Liver (tissue), 3 donors: ENCODE data around the gene EPGN.

Experiments
- EGR1 ChIP-seq, 2 donors: IDR thresholded peaks; 2 replicates each; pipeline ENCODE4 v1.6.1; 2016 to 2018; ENCODE audit warnings: antibody characterized with exemption in 2 of 2, low read depth in 2 of 2
- FOXA1 ChIP-seq: IDR thresholded peaks from 2 replicates; pipeline ENCODE4 v1.6.1; 2016; ENCODE audit warnings: antibody characterized with exemption
- GABPA ChIP-seq, 2 donors: IDR thresholded peaks in 1 of 2; conservative IDR thresholded peaks in 1 of 2; 2 replicates each; pipeline ENCODE4 v1.6.1; 2016; ENCODE audit warnings: antibody characterized with exemption in 2 of 2, mild to moderate bottlenecking in 1 of 2, moderate library complexity in 1 of 2
- HNF4A ChIP-seq, 2 donors: conservative IDR thresholded peaks; 2 replicates each; pipeline ENCODE4 v1.6.1; 2016; ENCODE audit warnings: antibody characterized with exemption in 2 of 2, mild to moderate bottlenecking in 2 of 2
- JUND ChIP-seq, 2 donors: IDR thresholded peaks; 2 replicates each; pipeline ENCODE4 v1.6.1; 2016; ENCODE audit warnings: antibody characterized with exemption in 2 of 2
- RAD21 ChIP-seq, 2 donors: IDR thresholded peaks; 2 replicates each; pipeline ENCODE4 v1.6.1; 2016; ENCODE audit warnings: antibody characterized with exemption in 2 of 2, mild to moderate bottlenecking in 2 of 2
- REST ChIP-seq: IDR thresholded peaks from 2 replicates; pipeline ENCODE4 v1.6.1; 2016; ENCODE audit warnings: antibody characterized with exemption, mild to moderate bottlenecking
- TAF1 ChIP-seq: conservative IDR thresholded peaks from 2 replicates; pipeline ENCODE4 v1.6.1; 2016; ENCODE audit warnings: antibody characterized with exemption, mild to moderate bottlenecking
- YY1 ChIP-seq: IDR thresholded peaks from 2 replicates; pipeline ENCODE4 v1.6.1; 2016; ENCODE audit warnings: antibody characterized with exemption, mild to moderate bottlenecking
- ZBTB33 ChIP-seq: IDR thresholded peaks from 2 replicates; pipeline ENCODE4 v1.6.1; 2016; ENCODE audit warnings: antibody characterized with exemption
- TF ChIP-seq, protein P1 (sequence below): fragments of 150-350 bp; IDR thresholded peaks from 2 replicates; pipeline ENCODE4 v1.5.1; 2017; ENCODE audit warnings: improper control_type of control experiment, low read depth, low read length; ENCODE audit not compliant: missing input control
- TF ChIP-seq, protein P2 (sequence below): IDR thresholded peaks from 2 replicates; pipeline ENCODE4 v1.6.1; 2016; ENCODE audit warnings: antibody characterized with exemption
- TF ChIP-seq, protein P3 (sequence below): IDR thresholded peaks from 2 replicates; pipeline ENCODE4 v1.6.1; 2016; ENCODE audit warnings: antibody characterized with exemption
- donor health status: healthy.
- donor health status: healthy.

DNA sequence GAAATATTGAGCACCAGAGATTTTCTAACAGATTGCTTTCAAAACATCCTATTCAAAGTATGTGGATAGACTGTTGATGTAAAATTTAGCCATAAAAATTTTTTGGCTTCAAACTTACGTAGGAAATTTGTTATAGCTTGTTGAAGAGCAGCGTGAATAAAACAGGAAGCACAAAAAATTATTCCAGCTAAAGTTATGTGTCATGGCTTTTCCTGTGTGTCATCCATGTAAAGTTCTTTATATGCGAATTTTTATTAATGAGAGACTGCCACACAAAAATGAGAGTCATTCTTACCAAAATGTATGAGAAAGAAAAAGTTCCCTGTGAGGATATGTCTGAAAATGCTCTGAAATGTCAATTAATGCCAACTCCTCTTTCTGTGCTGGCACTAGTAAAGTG is 19.5 kb downstream of the EPGN start:
- TF ChIP-seq, protein P1, sequence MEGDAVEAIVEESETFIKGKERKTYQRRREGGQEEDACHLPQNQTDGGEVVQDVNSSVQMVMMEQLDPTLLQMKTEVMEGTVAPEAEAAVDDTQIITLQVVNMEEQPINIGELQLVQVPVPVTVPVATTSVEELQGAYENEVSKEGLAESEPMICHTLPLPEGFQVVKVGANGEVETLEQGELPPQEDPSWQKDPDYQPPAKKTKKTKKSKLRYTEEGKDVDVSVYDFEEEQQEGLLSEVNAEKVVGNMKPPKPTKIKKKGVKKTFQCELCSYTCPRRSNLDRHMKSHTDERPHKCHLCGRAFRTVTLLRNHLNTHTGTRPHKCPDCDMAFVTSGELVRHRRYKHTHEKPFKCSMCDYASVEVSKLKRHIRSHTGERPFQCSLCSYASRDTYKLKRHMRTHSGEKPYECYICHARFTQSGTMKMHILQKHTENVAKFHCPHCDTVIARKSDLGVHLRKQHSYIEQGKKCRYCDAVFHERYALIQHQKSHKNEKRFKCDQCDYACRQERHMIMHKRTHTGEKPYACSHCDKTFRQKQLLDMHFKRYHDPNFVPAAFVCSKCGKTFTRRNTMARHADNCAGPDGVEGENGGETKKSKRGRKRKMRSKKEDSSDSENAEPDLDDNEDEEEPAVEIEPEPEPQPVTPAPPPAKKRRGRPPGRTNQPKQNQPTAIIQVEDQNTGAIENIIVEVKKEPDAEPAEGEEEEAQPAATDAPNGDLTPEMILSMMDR: no peak
- TF ChIP-seq JUND (IDR thresholded peaks at IDR 0.05): no peak
- TF ChIP-seq RAD21 (IDR thresholded peaks at IDR 0.05): no peak
- no peak for TF ChIP-seq GABPA (IDR thresholded peaks at IDR 0.05 in 1 of 2, conservative IDR thresholded peaks at IDR 0.05 in 1 of 2)
- TF ChIP-seq FOXA1: no peak
- no peak for TF ChIP-seq TAF1
- TF ChIP-seq YY1: no peak
- TF ChIP-seq, protein P2, sequence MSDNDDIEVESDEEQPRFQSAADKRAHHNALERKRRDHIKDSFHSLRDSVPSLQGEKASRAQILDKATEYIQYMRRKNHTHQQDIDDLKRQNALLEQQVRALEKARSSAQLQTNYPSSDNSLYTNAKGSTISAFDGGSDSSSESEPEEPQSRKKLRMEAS: no peak
- no peak for TF ChIP-seq ZBTB33
- TF ChIP-seq EGR1 (IDR thresholded peaks at IDR 0.05; ENCODE audit: low read depth in 2 of 2): no peak
- no peak for TF ChIP-seq REST
- TF ChIP-seq, protein P3, sequence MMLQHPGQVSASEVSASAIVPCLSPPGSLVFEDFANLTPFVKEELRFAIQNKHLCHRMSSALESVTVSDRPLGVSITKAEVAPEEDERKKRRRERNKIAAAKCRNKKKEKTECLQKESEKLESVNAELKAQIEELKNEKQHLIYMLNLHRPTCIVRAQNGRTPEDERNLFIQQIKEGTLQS: no peak
- TF ChIP-seq HNF4A (conservative IDR thresholded peaks at IDR 0.05): no peak
